ENCODE measurements around the gene DLGAP5.

DLGAP5 gene

DNA sequence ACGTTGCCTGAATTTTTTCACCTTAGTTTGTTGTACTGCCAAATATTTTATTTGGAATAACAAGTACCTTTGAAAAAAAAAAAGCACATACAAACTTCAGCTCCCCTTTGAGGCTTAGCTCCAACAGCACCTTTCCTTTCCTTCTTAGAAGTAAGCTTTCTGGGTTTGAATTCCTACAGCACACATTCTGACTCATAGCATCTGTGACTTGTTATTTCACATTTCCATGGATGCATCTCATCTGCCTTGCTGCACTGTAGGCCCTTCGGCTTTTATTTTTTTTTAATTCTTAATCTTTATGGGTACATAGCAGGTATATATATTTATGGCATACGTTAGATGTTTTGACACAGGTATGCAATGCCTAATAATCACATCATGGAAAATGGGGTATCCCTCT, 55.1 kb downstream of the DLGAP5 start:
- Histone ChIP-seq H3K36me3 (ENCODE audit: low read depth) (peaks cover 84% of the 10 kb centered on the region), H3K27me3 (ENCODE audit: insufficient read depth, poor library complexity, severe bottlenecking) (no peaks in the 10 kb centered on the region), H3K4me3 (ENCODE audit: severe bottlenecking) (no peak overlapping the region), H3K9me3 (ENCODE audit: severe bottlenecking) (no peaks in the 10 kb centered on the region), H3K27ac (ENCODE audit: poor library complexity, severe bottlenecking) (no peak overlapping the region), H3K4me1 (ENCODE audit: insufficient read depth, poor library complexity, severe bottlenecking) (peaks cover 12% of the 10 kb centered on the region)
- TF ChIP-seq, protein P1, sequence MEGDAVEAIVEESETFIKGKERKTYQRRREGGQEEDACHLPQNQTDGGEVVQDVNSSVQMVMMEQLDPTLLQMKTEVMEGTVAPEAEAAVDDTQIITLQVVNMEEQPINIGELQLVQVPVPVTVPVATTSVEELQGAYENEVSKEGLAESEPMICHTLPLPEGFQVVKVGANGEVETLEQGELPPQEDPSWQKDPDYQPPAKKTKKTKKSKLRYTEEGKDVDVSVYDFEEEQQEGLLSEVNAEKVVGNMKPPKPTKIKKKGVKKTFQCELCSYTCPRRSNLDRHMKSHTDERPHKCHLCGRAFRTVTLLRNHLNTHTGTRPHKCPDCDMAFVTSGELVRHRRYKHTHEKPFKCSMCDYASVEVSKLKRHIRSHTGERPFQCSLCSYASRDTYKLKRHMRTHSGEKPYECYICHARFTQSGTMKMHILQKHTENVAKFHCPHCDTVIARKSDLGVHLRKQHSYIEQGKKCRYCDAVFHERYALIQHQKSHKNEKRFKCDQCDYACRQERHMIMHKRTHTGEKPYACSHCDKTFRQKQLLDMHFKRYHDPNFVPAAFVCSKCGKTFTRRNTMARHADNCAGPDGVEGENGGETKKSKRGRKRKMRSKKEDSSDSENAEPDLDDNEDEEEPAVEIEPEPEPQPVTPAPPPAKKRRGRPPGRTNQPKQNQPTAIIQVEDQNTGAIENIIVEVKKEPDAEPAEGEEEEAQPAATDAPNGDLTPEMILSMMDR (IDR thresholded peaks at IDR 0.05; ENCODE audit: poor library complexity, severe bottlenecking) = no peak
- no peak for DNase-seq (ENCODE audit: low spot score)
- no peak for ATAC-seq (ENCODE audit: low read depth)

DNA sequence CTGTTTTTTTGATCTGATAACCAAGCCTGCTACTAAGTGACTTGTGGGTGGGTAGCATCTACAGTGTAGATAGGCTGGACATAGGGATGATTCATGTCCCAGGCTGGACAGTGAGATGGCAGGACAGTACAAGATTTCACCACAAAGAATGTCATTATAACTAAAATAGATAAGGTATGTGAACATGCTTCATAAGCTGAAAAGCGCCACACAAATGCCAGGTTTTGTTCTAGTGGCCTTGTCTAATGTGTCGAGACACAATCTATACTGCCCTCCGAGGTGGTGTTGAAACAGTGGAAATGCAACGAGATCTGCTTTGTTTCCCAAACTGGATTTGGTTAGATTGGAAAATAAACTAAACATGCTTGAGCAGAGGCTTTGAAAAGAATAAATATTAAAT, 58.0 kb downstream of the DLGAP5 start:
- H3K9me3 ChIP-seq (ENCODE audit: severe bottlenecking) = no peaks in the 10 kb centered on the region
- peaks cover 21% of the 10 kb centered on the region for H3K4me1 ChIP-seq (ENCODE audit: insufficient read depth, poor library complexity, severe bottlenecking)
- TF ChIP-seq, protein P1 (IDR thresholded peaks at IDR 0.05; ENCODE audit: poor library complexity, severe bottlenecking) = no peak
- H3K4me3 ChIP-seq (ENCODE audit: severe bottlenecking) = no peak overlapping the region
- H3K36me3 ChIP-seq (ENCODE audit: low read depth) = peaks cover 64% of the 10 kb centered on the region
- no peak for ATAC-seq (ENCODE audit: low read depth)
- H3K27ac ChIP-seq (ENCODE audit: poor library complexity, severe bottlenecking) = no peak overlapping the region
- H3K27me3 ChIP-seq (ENCODE audit: insufficient read depth, poor library complexity, severe bottlenecking) = no peaks in the 10 kb centered on the region
- DNase-seq (ENCODE audit: low spot score) = no peak

DNA sequence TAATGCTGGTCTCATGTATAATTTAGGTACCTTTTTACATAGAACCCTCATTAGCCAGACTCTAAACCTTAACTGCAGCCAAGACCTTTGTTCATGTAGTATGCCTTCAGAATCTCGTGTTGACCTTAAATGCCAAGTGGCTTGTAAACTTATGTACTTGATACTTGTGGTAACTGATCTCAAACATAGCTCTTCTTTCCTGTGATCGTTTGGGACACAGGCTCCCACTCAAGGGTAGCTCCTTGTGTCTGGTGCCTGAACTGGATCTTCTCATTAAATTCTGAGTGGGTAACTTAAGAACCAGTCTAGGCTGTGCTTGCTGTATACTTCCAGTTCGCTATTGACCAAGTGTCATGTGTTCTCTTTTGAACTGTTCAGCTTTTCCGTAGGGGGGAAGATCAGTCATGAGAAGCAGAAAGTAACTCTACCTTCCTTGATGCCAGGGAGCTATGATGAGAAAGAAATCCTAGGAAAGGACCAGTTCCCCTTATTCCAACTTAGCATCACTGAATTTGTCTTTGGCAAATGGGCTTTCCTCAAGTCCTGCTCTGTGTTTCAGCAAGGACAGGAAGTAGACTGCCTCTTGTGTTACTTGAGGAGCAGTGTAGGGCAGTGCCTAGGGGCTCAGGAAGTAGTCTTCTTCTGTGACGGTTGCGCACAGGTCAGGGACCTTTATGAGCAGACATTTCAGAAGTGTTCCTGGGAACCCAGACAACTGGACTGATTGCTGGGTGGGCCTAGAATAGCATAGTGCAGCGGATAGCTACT, 59.8 kb downstream of the DLGAP5 start:
- ATAC-seq (ENCODE audit: low read depth) (no peak), DNase-seq (ENCODE audit: low spot score) (no peak)
- TF ChIP-seq, protein P1 (IDR thresholded peaks at IDR 0.05; ENCODE audit: poor library complexity, severe bottlenecking) = peak; percentile 8
- peaks cover 47% of the 10 kb centered on the region for H3K36me3 ChIP-seq (ENCODE audit: low read depth)
- H3K4me1 ChIP-seq (ENCODE audit: insufficient read depth, poor library complexity, severe bottlenecking) = peaks cover 38% of the 10 kb centered on the region
- H3K27me3 ChIP-seq (ENCODE audit: insufficient read depth, poor library complexity, severe bottlenecking) = no peaks in the 10 kb centered on the region
- H3K27ac ChIP-seq (ENCODE audit: poor library complexity, severe bottlenecking) = peak overlapping the region; percentile 66
- H3K9me3 ChIP-seq (ENCODE audit: severe bottlenecking) = no peaks in the 10 kb centered on the region
- no peak overlapping the region for H3K4me3 ChIP-seq (ENCODE audit: severe bottlenecking)

GRCh38 chr14:55130196-55130550, 61.2 kb downstream of the DLGAP5 start:
- peaks cover 43% of the 10 kb centered on the region for H3K36me3 ChIP-seq (ENCODE audit: low read depth)
- peak overlapping the region; percentile 66 for H3K27ac ChIP-seq (ENCODE audit: poor library complexity, severe bottlenecking)
- H3K4me1 ChIP-seq (ENCODE audit: insufficient read depth, poor library complexity, severe bottlenecking) = peaks cover 38% of the 10 kb centered on the region
- peak overlapping the region; percentile 89 for H3K4me3 ChIP-seq (ENCODE audit: severe bottlenecking)
- no peak for DNase-seq (ENCODE audit: low spot score)
- peak; percentile 50 for ATAC-seq (ENCODE audit: low read depth)
- TF ChIP-seq, protein P1 (IDR thresholded peaks at IDR 0.05; ENCODE audit: poor library complexity, severe bottlenecking) = no peak
- H3K27me3 ChIP-seq (ENCODE audit: insufficient read depth, poor library complexity, severe bottlenecking) = no peaks in the 10 kb centered on the region
- no peaks in the 10 kb centered on the region for H3K9me3 ChIP-seq (ENCODE audit: severe bottlenecking)
